HG03342 (cell line): ENCODE results near the gene ROCK1.

ENCODE experiments used
- ATAC-seq: cut with Tn5 transposase; IDR thresholded peaks from one replicate; pipeline ENCODE4 v1.9.1; 2021; ENCODE audit warnings: mild to moderate bottlenecking, moderate library complexity; ENCODE audit not compliant: unreplicated experiment

ROCK1 gene

GRCh38 chr18:21109936-21110712, 1.5 kb downstream of the ROCK1 start:
- ATAC-seq: no peak

- peak; percentile 43 for ATAC-seq
These were observed 5.7 kb downstream of the ROCK1 start for GRCh38 chr18:21105936-21106335.

- no peak for ATAC-seq
These were observed 10.4 kb downstream of the ROCK1 start for GRCh38 chr18:21101172-21101571.

- no peak for ATAC-seq
These were observed 10.9 kb downstream of the ROCK1 start for GRCh38 chr18:21100678-21101077.

GRCh38 chr18:21100146-21100545, 11.5 kb downstream of the ROCK1 start:
- ATAC-seq: no peak

GRCh38 chr18:21099442-21099841, 12.2 kb downstream of the ROCK1 start:
- peak; percentile 78 for ATAC-seq

- no peak for ATAC-seq
These were observed 14.9 kb downstream of the ROCK1 start for GRCh38 chr18:21096760-21097159.

GRCh38 chr18:21093133-21093532, 18.5 kb downstream of the ROCK1 start:
- no peak for ATAC-seq

- ATAC-seq: no peak
These were observed 20.9 kb downstream of the ROCK1 start for GRCh38 chr18:21090680-21091079.

- no peak for ATAC-seq
These were observed 25.9 kb downstream of the ROCK1 start for GRCh38 chr18:21085579-21086166.

- no peak for ATAC-seq
These were observed 27.0 kb downstream of the ROCK1 start for GRCh38 chr18:21084511-21085078.

- no peak for ATAC-seq
These were observed 28.6 kb downstream of the ROCK1 start for GRCh38 chr18:21083017-21083416.

- no peak for ATAC-seq
These were observed 30.2 kb downstream of the ROCK1 start for GRCh38 chr18:21081426-21081825.

GRCh38 chr18:21080576-21080975, 31.0 kb downstream of the ROCK1 start:
- no peak for ATAC-seq

- no peak for ATAC-seq
These were observed 37.0 kb downstream of the ROCK1 start for GRCh38 chr18:21074336-21075323.

- ATAC-seq: no peak
These were observed 38.4 kb downstream of the ROCK1 start for GRCh38 chr18:21073180-21073579.

GRCh38 chr18:21071071-21071470, 40.5 kb downstream of the ROCK1 start:
- ATAC-seq: no peak

GRCh38 chr18:21069468-21069867, 42.1 kb downstream of the ROCK1 start:
- no peak for ATAC-seq

- no peak for ATAC-seq
These were observed 47.3 kb downstream of the ROCK1 start for GRCh38 chr18:21064347-21064746.

GRCh38 chr18:21063011-21063410, 48.6 kb downstream of the ROCK1 start:
- no peak for ATAC-seq

- no peak for ATAC-seq
These were observed 54.5 kb downstream of the ROCK1 start for GRCh38 chr18:21057112-21057511.
